HepG2 (cell line): Measurements from ENCODE around the gene DIPK1B. TPM values are rescaled to one million over a fixed set of nuclear protein-coding genes. Genes with fewer than 3 reads are reported as not detected.

ENCODE experiments used
- ATAC-seq: fragments of 200-7000 bp; cut with Tn5 transposase; 3 replicates; pipeline ENCODE4 v1.9.1; 2020; ENCODE audit warnings: mild to moderate bottlenecking, moderate library complexity
- BruUV-seq: library from RNA; stranded (reverse); fragments of 400-500 nt; replicated peaks from 2 replicates; lab custom pipeline; 2021; lab: Mats Ljungman, UMichigan
- CTCF ChIA-PET: fragments of 300-600 bp; formaldehyde crosslinking; extraction: SDS; loops from one replicate; lab custom pipeline; 2021; ENCODE audit warnings: low total read pairs, inconsistent platforms, low intra/inter-chr PET ratio; lab: Yijun Ruan, JAX
- POLR2A ChIA-PET: fragments of 350-600 bp; sonication (Branson Sonifier 250); formaldehyde crosslinking; loops from one replicate; lab custom pipeline; 2020; ENCODE audit warnings: antibody characterized with exemption, inconsistent platforms; lab: Yijun Ruan, JAX
- DNase-seq: peaks from one replicate; pipeline ENCODE4 v3.0.0-alpha.2; 2015; ENCODE audit warnings: low spot score
- FAIRE-seq: peaks from 3 replicates; lab custom pipeline; 2011; peaks lifted over from hg19 to GRCh38; lab: Jason Lieb, UNC
- H2AFZ ChIP-seq: one replicate; pipeline ENCODE4 v1.6.1; 2011; ENCODE audit warnings: low read length, inconsistent platforms
- H3K27ac ChIP-seq: fragments of 300-600 bp; 3 replicates; pipeline ENCODE4 v1.8.0; 2011; ENCODE audit warnings: mixed run types, mild to moderate bottlenecking, mixed read lengths, low read length, inconsistent platforms; ENCODE audit not compliant: insufficient read depth; ENCODE audit errors: extremely low read length
- H3K27me3 ChIP-seq, 2 experiments: fragments of 200-600 bp in 1 of 2; 2 replicates in 1 of 2; 3 replicates in 1 of 2; pipeline versions ENCODE4 v1.6.0 to v1.8.0; 2011; ENCODE audit warnings: low read length in 2 of 2, mild to moderate bottlenecking in 2 of 2, moderate library complexity in 2 of 2, inconsistent platforms in 1 of 2; ENCODE audit not compliant: insufficient read depth in 2 of 2, control insufficient read depth in 1 of 2
- H3K36me3 ChIP-seq, 2 experiments: fragments of 200-600 bp in 1 of 2; replicated peaks in 1 of 2; 2 replicates in 1 of 2; 3 replicates in 1 of 2; pipeline versions ENCODE4 v1.5.1 to v1.8.0; 2011; ENCODE audit warnings: low read length in 2 of 2, inconsistent platforms in 1 of 2; ENCODE audit not compliant: insufficient read depth in 2 of 2, control insufficient read depth in 1 of 2
- H3K4me1 ChIP-seq: 2 replicates; pipeline ENCODE4 v1.5.1; 2012; ENCODE audit warnings: low read length, inconsistent platforms; ENCODE audit not compliant: insufficient read depth
- H3K4me2 ChIP-seq: 2 replicates; pipeline ENCODE4 v1.6.0; 2011; ENCODE audit warnings: low read depth, low read length, inconsistent platforms
- H3K4me3 ChIP-seq, 3 experiments: fragments of 200-600 bp in 1 of 3; sonication (generic), shearing (Covaris generic) in 1 of 3; replicated peaks in 1 of 3; 2 replicates each; pipeline ENCODE4 v1.5.1; 2011 to 2016; ENCODE audit warnings: low read length in 3 of 3, inconsistent platforms in 2 of 3, low read depth in 2 of 3, mild to moderate bottlenecking in 2 of 3, control low read depth in 1 of 3, mixed read lengths in 1 of 3; ENCODE audit not compliant: insufficient read depth in 1 of 3
- H3K79me2 ChIP-seq: one replicate; pipeline ENCODE4 v1.6.1; 2011; ENCODE audit warnings: low read length, inconsistent platforms; ENCODE audit not compliant: insufficient read depth
- H3K9ac ChIP-seq: 2 replicates; pipeline ENCODE4 v1.6.0; 2011; ENCODE audit warnings: mild to moderate bottlenecking, low read depth, low read length, inconsistent platforms; ENCODE audit not compliant: insufficient read depth
- H3K9me3 ChIP-seq: 2 replicates; pipeline ENCODE4 v1.5.1; 2012; ENCODE audit warnings: mild to moderate bottlenecking, low read length
- H4K20me1 ChIP-seq: 2 replicates; pipeline ENCODE4 v1.6.0; 2011; ENCODE audit warnings: inconsistent platforms, mild to moderate bottlenecking, low read length, moderate library complexity; ENCODE audit not compliant: insufficient read depth
- FOXA3 ChIP-seq: IDR thresholded peaks from 2 replicates; pipeline ENCODE4 v1.6.1; 2016; ENCODE audit warnings: missing genetic modification reagents, missing compliant biosample characterization
- GATAD1 ChIP-seq: IDR thresholded peaks from 2 replicates; pipeline ENCODE4 v1.6.1; 2016; ENCODE audit warnings: missing genetic modification reagents, missing compliant biosample characterization
- KDM5B ChIP-seq: sonication (generic); formaldehyde crosslinking; IDR thresholded peaks from 2 replicates; pipeline ENCODE4 v1.4.0; 2020; ENCODE audit warnings: missing genetic modification reagents, mild to moderate bottlenecking, borderline replicate concordance
- SAP130 ChIP-seq: IDR thresholded peaks from 2 replicates; pipeline ENCODE4 v1.6.1; 2016; ENCODE audit warnings: low read depth
- SMAD9 ChIP-seq: sonication (generic); formaldehyde crosslinking; IDR thresholded peaks from 2 replicates; pipeline ENCODE4 v1.5.1; 2020; ENCODE audit warnings: mild to moderate bottlenecking, missing genetic modification reagents
- STAG1 ChIP-seq: sonication (generic); formaldehyde crosslinking; IDR thresholded peaks from 2 replicates; pipeline ENCODE4 v1.4.0; 2020; ENCODE audit warnings: missing genetic modification reagents
- XRCC5 ChIP-seq: fragments of 200-400 bp; formaldehyde crosslinking; optimal IDR thresholded peaks from 2 replicates; pipeline ENCODE3; 2017; ENCODE audit warnings: mild to moderate bottlenecking, low read length
- ZBTB20 ChIP-seq: sonication (generic); formaldehyde crosslinking; IDR thresholded peaks from 2 replicates; pipeline ENCODE4 v1.8.1; 2023; ENCODE audit warnings: missing genetic modification reagents, low read depth, mild to moderate bottlenecking, borderline replicate concordance
- ZSCAN25 ChIP-seq: sonication (generic); formaldehyde crosslinking; IDR thresholded peaks from 2 replicates; pipeline ENCODE4 v1.8.0; 2022; ENCODE audit warnings: mild to moderate bottlenecking, missing genetic modification reagents
- ZXDC ChIP-seq: sonication (generic); formaldehyde crosslinking; IDR thresholded peaks from 2 replicates; pipeline ENCODE4 v1.5.0; 2020; ENCODE audit warnings: mild to moderate bottlenecking, missing genetic modification reagents
- WGBS: methylation state at CpG from one replicate; pipeline ENCODE4 v1.1.6; 2017; ENCODE audit warnings: low lambda C conversion rate; 5-methylcytosine and 5-hydroxymethylcytosine counted together
- in situ Hi-C: cut with HindIII; loops from 2 replicates; pipeline ENCODE4 v1.10.0; 2017; ENCODE audit warnings: low pct_unique_long_range_greater_than_20kb; ENCODE audit not compliant: extremely low pct_ligation_motif_present
- intact Hi-C: fragments of 100-400 bp; cut with micrococcal nuclease; formaldehyde crosslinking; loops from one replicate; pipeline ENCODE4 v1.10.0; 2022; ENCODE audit not compliant: unreplicated experiment
- polyA plus RNA-seq, 8 experiments: library from polyadenylated mRNA; depleted of rRNA in 3 of 8; stranded (reverse) in 7 of 8; unstranded in 1 of 8; fragments of >200 nt; fragmentation: Illumina TruSeq in 4 of 8; extraction: Trizol in 4 of 8; gene quantifications; 2 replicates each; pipeline versions ENCODE4 v1.2.1 to v1.2.3, GENCODE V29; 2011 to 2016; ENCODE audit warnings: low read depth in 4 of 8, missing spikeins in 1 of 8, mixed read lengths in 1 of 8; ENCODE audit not compliant: insufficient read depth in 1 of 8
- total RNA-seq, 5 experiments: library from RNA; depleted of rRNA; stranded (reverse); fragments of >200 nt; fragmentation: Illumina TruSeq; extraction: Trizol; gene quantifications; 2 replicates each; pipeline ENCODE4 v1.2.3, GENCODE V29; 2016; ENCODE audit warnings: low read depth in 1 of 5
- TF ChIP-seq, protein P1 (sequence below): sonication (generic); formaldehyde crosslinking; IDR thresholded peaks from 2 replicates; pipeline ENCODE4 v1.5.1; 2020; ENCODE audit warnings: missing genetic modification reagents, mild to moderate bottlenecking, borderline replicate concordance
- TF ChIP-seq, protein P2 (sequence below): sonication (generic); formaldehyde crosslinking; IDR thresholded peaks from 2 replicates; pipeline ENCODE4 v1.9.0; 2021; ENCODE audit warnings: missing genetic modification reagents, borderline replicate concordance
- TF ChIP-seq, protein P3 (sequence below): IDR thresholded peaks from 2 replicates; pipeline ENCODE4 v1.6.1; 2016; ENCODE audit warnings: missing compliant biosample characterization, missing genetic modification reagents, borderline replicate concordance

Gene DIPK1B
- total and polyA plus RNA-seq, 2 of the 13 experiments (the other 11 are each of a cell fraction or from before 2014, with no cell fraction given), result 0.18 to 3.9 TPM

GRCh38 chr9:136693135-136693489 is 19.3 kb upstream of the DIPK1B start (continued):
- no peak for TF ChIP-seq ZXDC (CRISPR knock-in tag)
- TF ChIP-seq ZSCAN25, result no peak
- TF ChIP-seq, protein P1, sequence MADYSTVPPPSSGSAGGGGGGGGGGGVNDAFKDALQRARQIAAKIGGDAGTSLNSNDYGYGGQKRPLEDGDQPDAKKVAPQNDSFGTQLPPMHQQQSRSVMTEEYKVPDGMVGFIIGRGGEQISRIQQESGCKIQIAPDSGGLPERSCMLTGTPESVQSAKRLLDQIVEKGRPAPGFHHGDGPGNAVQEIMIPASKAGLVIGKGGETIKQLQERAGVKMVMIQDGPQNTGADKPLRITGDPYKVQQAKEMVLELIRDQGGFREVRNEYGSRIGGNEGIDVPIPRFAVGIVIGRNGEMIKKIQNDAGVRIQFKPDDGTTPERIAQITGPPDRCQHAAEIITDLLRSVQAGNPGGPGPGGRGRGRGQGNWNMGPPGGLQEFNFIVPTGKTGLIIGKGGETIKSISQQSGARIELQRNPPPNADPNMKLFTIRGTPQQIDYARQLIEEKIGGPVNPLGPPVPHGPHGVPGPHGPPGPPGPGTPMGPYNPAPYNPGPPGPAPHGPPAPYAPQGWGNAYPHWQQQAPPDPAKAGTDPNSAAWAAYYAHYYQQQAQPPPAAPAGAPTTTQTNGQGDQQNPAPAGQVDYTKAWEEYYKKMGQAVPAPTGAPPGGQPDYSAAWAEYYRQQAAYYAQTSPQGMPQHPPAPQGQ (CRISPR knock-in tag), result no peak
- TF ChIP-seq SMAD9, result no peak
- TF ChIP-seq STAG1, result no peak
- TF ChIP-seq, all 625 proteins: peak for 2

GRCh38 chr9:136693490-136694162 is 18.7 kb upstream of the DIPK1B start:
- Histone ChIP-seq H3K9me3 (no peaks in the 10 kb centered on the region), H3K4me2 (peak overlapping the region; percentile 62), H3K79me2 (no peaks in the 10 kb centered on the region), H3K27me3 (peaks cover 20 to 58% of the 10 kb centered on the region in 2 experiments; a peak in 4 of 5 replicates), H3K4me3 (peak overlapping the region in 1 of 3 experiments; percentile 34; a peak in 1 of 6 replicates), H2AFZ (no peak overlapping the region), H4K20me1 (no peaks in the 10 kb centered on the region), H3K9ac (no peak overlapping the region), H3K27ac (no peak overlapping the region), H3K36me3 (no peaks in the 10 kb centered on the region), H3K4me1 (peaks cover 70% of the 10 kb centered on the region)
- in situ Hi-C loops, result no loop called here
- POLR2A ChIA-PET, result interaction anchor here (1.0 to 1.1 kb wide), 3 partner anchors 21 to 35 kb away, joined by 4 to 9 read pairs (median 8); no protein-coding TSS in a partner anchor
- WGBS, result 0% methylated on average over 7 of the region's 15 CpGs
- ATAC-seq (peak; percentile 49), FAIRE-seq (peak; percentile 8), DNase-seq (peak; percentile 63)
- CTCF ChIA-PET, result interaction anchor here (0.9 to 1.0 kb wide), 3 partner anchors 20 to 205 kb away, joined by 3 to 4 read pairs (median 3); no protein-coding TSS in a partner anchor
- intact Hi-C loops, result loop anchor here (5.0 kb wide), 1 partner anchor 46 kb away; no protein-coding TSS in a partner anchor
- BruUV-seq, result no TSS peak
- TF ChIP-seq SAP130 (CRISPR knock-in tag) (peak; percentile 79), GATAD1 (CRISPR knock-in tag) (0 out of 2 replicates have a peak, but pooled peaks have one; percentile 39), XRCC5 (peak; percentile 16), FOXA3 (peak; percentile 59), KDM5B (peak; percentile 58; the same call in 1 of the 2 replicates), ZBTB20 (CRISPR knock-in tag) (peak; percentile 86; the same call in 1 of the 2 replicates)
- TF ChIP-seq, protein P2, sequence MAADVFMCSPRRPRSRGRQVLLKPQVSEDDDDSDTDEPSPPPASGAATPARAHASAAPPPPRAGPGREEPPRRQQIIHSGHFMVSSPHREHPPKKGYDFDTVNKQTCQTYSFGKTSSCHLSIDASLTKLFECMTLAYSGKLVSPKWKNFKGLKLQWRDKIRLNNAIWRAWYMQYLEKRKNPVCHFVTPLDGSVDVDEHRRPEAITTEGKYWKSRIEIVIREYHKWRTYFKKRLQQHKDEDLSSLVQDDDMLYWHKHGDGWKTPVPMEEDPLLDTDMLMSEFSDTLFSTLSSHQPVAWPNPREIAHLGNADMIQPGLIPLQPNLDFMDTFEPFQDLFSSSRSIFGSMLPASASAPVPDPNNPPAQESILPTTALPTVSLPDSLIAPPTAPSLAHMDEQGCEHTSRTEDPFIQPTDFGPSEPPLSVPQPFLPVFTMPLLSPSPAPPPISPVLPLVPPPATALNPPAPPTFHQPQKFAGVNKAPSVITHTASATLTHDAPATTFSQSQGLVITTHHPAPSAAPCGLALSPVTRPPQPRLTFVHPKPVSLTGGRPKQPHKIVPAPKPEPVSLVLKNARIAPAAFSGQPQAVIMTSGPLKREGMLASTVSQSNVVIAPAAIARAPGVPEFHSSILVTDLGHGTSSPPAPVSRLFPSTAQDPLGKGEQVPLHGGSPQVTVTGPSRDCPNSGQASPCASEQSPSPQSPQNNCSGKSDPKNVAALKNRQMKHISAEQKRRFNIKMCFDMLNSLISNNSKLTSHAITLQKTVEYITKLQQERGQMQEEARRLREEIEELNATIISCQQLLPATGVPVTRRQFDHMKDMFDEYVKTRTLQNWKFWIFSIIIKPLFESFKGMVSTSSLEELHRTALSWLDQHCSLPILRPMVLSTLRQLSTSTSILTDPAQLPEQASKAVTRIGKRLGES (CRISPR knock-in tag), result no peak
- TF ChIP-seq, protein P3, sequence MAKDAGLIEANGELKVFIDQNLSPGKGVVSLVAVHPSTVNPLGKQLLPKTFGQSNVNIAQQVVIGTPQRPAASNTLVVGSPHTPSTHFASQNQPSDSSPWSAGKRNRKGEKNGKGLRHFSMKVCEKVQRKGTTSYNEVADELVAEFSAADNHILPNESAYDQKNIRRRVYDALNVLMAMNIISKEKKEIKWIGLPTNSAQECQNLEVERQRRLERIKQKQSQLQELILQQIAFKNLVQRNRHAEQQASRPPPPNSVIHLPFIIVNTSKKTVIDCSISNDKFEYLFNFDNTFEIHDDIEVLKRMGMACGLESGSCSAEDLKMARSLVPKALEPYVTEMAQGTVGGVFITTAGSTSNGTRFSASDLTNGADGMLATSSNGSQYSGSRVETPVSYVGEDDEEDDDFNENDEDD (CRISPR knock-in tag), result peak; percentile 37; the same call in 1 of the 2 replicates
